ENCODE results near the gene WNT7B.
A peak's percentile ranks its signal among the peaks of the same experiment; 100 is the strongest.

The WNT7B gene

GRCh38 chr22:45977003-45977411 lies at the start of gene WNT7B:
TSS of gene WNT7B (minus strand) at chr22:45977162. CDS start at chr22:45976754, 408 bp downstream.
- H3K9me3 ChIP-seq (ENCODE audit: insufficient read depth, low read depth, low read length): no peaks in the 10 kb centered on the region
- H3K4me2 ChIP-seq (ENCODE audit: low read depth, low read length, poor library complexity, severe bottlenecking): peak within 1 kb of the TSS; percentile 79
- H3K27me3 ChIP-seq (ENCODE audit: insufficient read depth, low read length, poor library complexity, severe bottlenecking): peaks cover 13% of the 10 kb centered on the region
- peaks cover 39% of the 10 kb centered on the region for H3K4me1 ChIP-seq (ENCODE audit: insufficient read depth, low read length, poor library complexity, severe bottlenecking)
- H3K79me2 ChIP-seq (ENCODE audit: insufficient read depth, low read length): peaks cover 43% of the 10 kb centered on the region
- H3K9me2 ChIP-seq (replicated peaks; ENCODE audit: low read depth, low read length): no peaks in the 10 kb centered on the region
- H3K9ac ChIP-seq (ENCODE audit: low read depth, low read length, poor library complexity, severe bottlenecking): peak within 1 kb of the TSS; percentile 72
- H3F3A ChIP-seq (ENCODE audit: low read depth): no peaks in the 10 kb centered on the region
- peaks cover 17% of the 10 kb centered on the region for H4K20me1 ChIP-seq (ENCODE audit: insufficient read depth, low read length, poor library complexity, severe bottlenecking)
- no peak within 1 kb of the TSS for H2AFZ ChIP-seq (ENCODE audit: low read length)
- H3K36me3 ChIP-seq (ENCODE audit: insufficient read depth, low read length): no peaks in the 10 kb centered on the region
- TF ChIP-seq CTCF (conservative IDR thresholded peaks at IDR 0.05; ENCODE audit: low read length) (no peak), EZH2phosphoT487 (IDR thresholded peaks at IDR 0.05; ENCODE audit: borderline replicate concordance) (no peak)
- peak within 1 kb of the TSS; percentile 78 for H3K4me3 ChIP-seq (ENCODE audit: low read length, poor library complexity, severe bottlenecking)

- Histone ChIP-seq H3K27me3 (ENCODE audit: insufficient read depth, low read length, poor library complexity, severe bottlenecking) (no peaks in the 10 kb centered on the region), H3K9me2 (replicated peaks; ENCODE audit: low read depth, low read length) (no peaks in the 10 kb centered on the region), H3F3A (ENCODE audit: low read depth) (no peaks in the 10 kb centered on the region), H3K79me2 (ENCODE audit: insufficient read depth, low read length) (no peaks in the 10 kb centered on the region), H3K4me1 (ENCODE audit: insufficient read depth, low read length, poor library complexity, severe bottlenecking) (peaks cover 5% of the 10 kb centered on the region), H2AFZ (ENCODE audit: low read length) (no peak overlapping the region), H4K20me1 (ENCODE audit: insufficient read depth, low read length, poor library complexity, severe bottlenecking) (no peaks in the 10 kb centered on the region), H3K4me2 (ENCODE audit: low read depth, low read length, poor library complexity, severe bottlenecking) (no peak overlapping the region), H3K9me3 (ENCODE audit: insufficient read depth, low read depth, low read length) (no peaks in the 10 kb centered on the region), H3K9ac (ENCODE audit: low read depth, low read length, poor library complexity, severe bottlenecking) (no peak overlapping the region), H3K4me3 (ENCODE audit: low read length, poor library complexity, severe bottlenecking) (no peak overlapping the region), H3K36me3 (ENCODE audit: insufficient read depth, low read length) (no peaks in the 10 kb centered on the region)
- TF ChIP-seq EZH2phosphoT487 (IDR thresholded peaks at IDR 0.05; ENCODE audit: borderline replicate concordance): no peak
Observed at GRCh38 chr22:46025973-46026898, 49.3 kb upstream of the WNT7B start.

GRCh38 chr22:46025225-46025972 lies 48.4 kb upstream of the WNT7B start:
- Histone ChIP-seq H3K4me2 (ENCODE audit: low read depth, low read length, poor library complexity, severe bottlenecking) (no peak overlapping the region), H3K4me1 (ENCODE audit: insufficient read depth, low read length, poor library complexity, severe bottlenecking) (peaks cover 5% of the 10 kb centered on the region), H3K36me3 (ENCODE audit: insufficient read depth, low read length) (no peaks in the 10 kb centered on the region), H2AFZ (ENCODE audit: low read length) (no peak overlapping the region), H3F3A (ENCODE audit: low read depth) (no peaks in the 10 kb centered on the region), H3K4me3 (ENCODE audit: low read length, poor library complexity, severe bottlenecking) (no peak overlapping the region), H3K9me3 (ENCODE audit: insufficient read depth, low read depth, low read length) (no peaks in the 10 kb centered on the region), H4K20me1 (ENCODE audit: insufficient read depth, low read length, poor library complexity, severe bottlenecking) (no peaks in the 10 kb centered on the region), H3K79me2 (ENCODE audit: insufficient read depth, low read length) (no peaks in the 10 kb centered on the region), H3K27me3 (ENCODE audit: insufficient read depth, low read length, poor library complexity, severe bottlenecking) (no peaks in the 10 kb centered on the region), H3K9ac (ENCODE audit: low read depth, low read length, poor library complexity, severe bottlenecking) (no peak overlapping the region), H3K9me2 (replicated peaks; ENCODE audit: low read depth, low read length) (no peaks in the 10 kb centered on the region)
- no peak for TF ChIP-seq CTCF (conservative IDR thresholded peaks at IDR 0.05; ENCODE audit: low read length)
- TF ChIP-seq EZH2phosphoT487 (IDR thresholded peaks at IDR 0.05; ENCODE audit: borderline replicate concordance): no peak

All from Loucy (cell line).